ENCODE data around the gene MTFR1L.
A peak's percentile ranks its signal among the peaks of the same experiment; 100 is the strongest.

The MTFR1L gene

GRCh38 chr1:25814549-25815087, 5.1 kb upstream of the MTFR1L start:
- no peak overlapping the region for H3K4me3 ChIP-seq (ENCODE audit: insufficient read depth, low read depth, low read length, poor library complexity, severe bottlenecking)
- no peak for DNase-seq
- H3K27me3 ChIP-seq (replicated peaks; ENCODE audit: control insufficient read depth, insufficient read depth, low read length, poor library complexity, severe bottlenecking), result no peaks in the 10 kb centered on the region
- peaks cover 14% of the 10 kb centered on the region for H3K4me1 ChIP-seq (ENCODE audit: control insufficient read depth, insufficient read depth, low read length, poor library complexity, severe bottlenecking)
- no peak overlapping the region for H3K27ac ChIP-seq (ENCODE audit: insufficient read depth, low read length, poor library complexity, severe bottlenecking)
- no peaks in the 10 kb centered on the region for H3K9me3 ChIP-seq (ENCODE audit: control insufficient read depth, low read length)
- H3K36me3 ChIP-seq (ENCODE audit: control insufficient read depth, insufficient read depth, low read length), result peaks cover 14% of the 10 kb centered on the region

- H3K4me3 ChIP-seq (ENCODE audit: insufficient read depth, low read depth, low read length, poor library complexity, severe bottlenecking), result no peak overlapping the region
- H3K4me1 ChIP-seq (ENCODE audit: control insufficient read depth, insufficient read depth, low read length, poor library complexity, severe bottlenecking), result peaks cover 15% of the 10 kb centered on the region
- H3K36me3 ChIP-seq (ENCODE audit: control insufficient read depth, insufficient read depth, low read length), result peaks cover 10% of the 10 kb centered on the region
- H3K9me3 ChIP-seq (ENCODE audit: control insufficient read depth, low read length), result no peaks in the 10 kb centered on the region
- H3K27me3 ChIP-seq (replicated peaks; ENCODE audit: control insufficient read depth, insufficient read depth, low read length, poor library complexity, severe bottlenecking), result no peaks in the 10 kb centered on the region
- no peak for DNase-seq
- no peak overlapping the region for H3K27ac ChIP-seq (ENCODE audit: insufficient read depth, low read length, poor library complexity, severe bottlenecking)
Observed at GRCh38 chr1:25815208-25816111, 4.3 kb upstream of the MTFR1L start.

- Histone ChIP-seq H3K27ac (ENCODE audit: insufficient read depth, low read length, poor library complexity, severe bottlenecking) (no peak overlapping the region), H3K36me3 (ENCODE audit: control insufficient read depth, insufficient read depth, low read length) (peaks cover 10% of the 10 kb centered on the region)
Observed at GRCh38 chr1:25816112-25816718, 3.5 kb upstream of the MTFR1L start.

GRCh38 chr1:25817840-25818501, 1.8 kb upstream of the MTFR1L start:
- Histone ChIP-seq H3K27me3 (replicated peaks; ENCODE audit: control insufficient read depth, insufficient read depth, low read length, poor library complexity, severe bottlenecking) (no peaks in the 10 kb centered on the region), H3K36me3 (ENCODE audit: control insufficient read depth, insufficient read depth, low read length) (peaks cover 10% of the 10 kb centered on the region), H3K27ac (ENCODE audit: insufficient read depth, low read length, poor library complexity, severe bottlenecking) (no peak overlapping the region), H3K9me3 (ENCODE audit: control insufficient read depth, low read length) (no peaks in the 10 kb centered on the region), H3K4me1 (ENCODE audit: control insufficient read depth, insufficient read depth, low read length, poor library complexity, severe bottlenecking) (peaks cover 24% of the 10 kb centered on the region), H3K4me3 (ENCODE audit: insufficient read depth, low read depth, low read length, poor library complexity, severe bottlenecking) (no peak overlapping the region)
- DNase-seq, result no peak

More at GRCh38 chr1:25816112-25816718, 3.5 kb upstream of the MTFR1L start:
- DNase-seq, result no peak
- Histone ChIP-seq H3K9me3 (ENCODE audit: control insufficient read depth, low read length) (no peaks in the 10 kb centered on the region), H3K4me1 (ENCODE audit: control insufficient read depth, insufficient read depth, low read length, poor library complexity, severe bottlenecking) (peaks cover 16% of the 10 kb centered on the region), H3K4me3 (ENCODE audit: insufficient read depth, low read depth, low read length, poor library complexity, severe bottlenecking) (no peak overlapping the region), H3K27me3 (replicated peaks; ENCODE audit: control insufficient read depth, insufficient read depth, low read length, poor library complexity, severe bottlenecking) (no peaks in the 10 kb centered on the region)

GRCh38 chr1:25818569-25818968, 1.2 kb upstream of the MTFR1L start:
- Histone ChIP-seq H3K4me1 (ENCODE audit: control insufficient read depth, insufficient read depth, low read length, poor library complexity, severe bottlenecking) (peaks cover 24% of the 10 kb centered on the region), H3K9me3 (ENCODE audit: control insufficient read depth, low read length) (no peaks in the 10 kb centered on the region), H3K4me3 (ENCODE audit: insufficient read depth, low read depth, low read length, poor library complexity, severe bottlenecking) (no peak overlapping the region), H3K27me3 (replicated peaks; ENCODE audit: control insufficient read depth, insufficient read depth, low read length, poor library complexity, severe bottlenecking) (no peaks in the 10 kb centered on the region), H3K27ac (ENCODE audit: insufficient read depth, low read length, poor library complexity, severe bottlenecking) (no peak overlapping the region), H3K36me3 (ENCODE audit: control insufficient read depth, insufficient read depth, low read length) (peaks cover 10% of the 10 kb centered on the region)
- DNase-seq, result no peak

GRCh38 chr1:25820247-25821111, 725 bp downstream of the MTFR1L start:
- Histone ChIP-seq H3K27me3 (replicated peaks; ENCODE audit: control insufficient read depth, insufficient read depth, low read length, poor library complexity, severe bottlenecking) (no peaks in the 10 kb centered on the region), H3K9me3 (ENCODE audit: control insufficient read depth, low read length) (no peaks in the 10 kb centered on the region), H3K4me1 (ENCODE audit: control insufficient read depth, insufficient read depth, low read length, poor library complexity, severe bottlenecking) (peaks cover 24% of the 10 kb centered on the region), H3K36me3 (ENCODE audit: control insufficient read depth, insufficient read depth, low read length) (peaks cover 3% of the 10 kb centered on the region), H3K4me3 (ENCODE audit: insufficient read depth, low read depth, low read length, poor library complexity, severe bottlenecking) (peak overlapping the region; percentile 78), H3K27ac (ENCODE audit: insufficient read depth, low read length, poor library complexity, severe bottlenecking) (peak overlapping the region; percentile 80)
- peak; percentile 47 to 54 (median 53) for DNase-seq

GRCh38 chr1:25821112-25821476, 1.3 kb downstream of the MTFR1L start:
- Histone ChIP-seq H3K27ac (ENCODE audit: insufficient read depth, low read length, poor library complexity, severe bottlenecking) (peak overlapping the region; percentile 80), H3K4me1 (ENCODE audit: control insufficient read depth, insufficient read depth, low read length, poor library complexity, severe bottlenecking) (peaks cover 24% of the 10 kb centered on the region), H3K27me3 (replicated peaks; ENCODE audit: control insufficient read depth, insufficient read depth, low read length, poor library complexity, severe bottlenecking) (no peaks in the 10 kb centered on the region)

GRCh38 chr1:25821630-25822091, 1.9 kb downstream of the MTFR1L start:
- Histone ChIP-seq H3K27me3 (replicated peaks; ENCODE audit: control insufficient read depth, insufficient read depth, low read length, poor library complexity, severe bottlenecking) (no peaks in the 10 kb centered on the region), H3K4me1 (ENCODE audit: control insufficient read depth, insufficient read depth, low read length, poor library complexity, severe bottlenecking) (peaks cover 24% of the 10 kb centered on the region)

More at GRCh38 chr1:25821112-25821476, 1.3 kb downstream of the MTFR1L start:
- Histone ChIP-seq H3K4me3 (ENCODE audit: insufficient read depth, low read depth, low read length, poor library complexity, severe bottlenecking) (peak overlapping the region; percentile 78), H3K36me3 (ENCODE audit: control insufficient read depth, insufficient read depth, low read length) (peaks cover 2% of the 10 kb centered on the region), H3K9me3 (ENCODE audit: control insufficient read depth, low read length) (no peaks in the 10 kb centered on the region)
- DNase-seq, result no peak

GRCh38 chr1:25825605-25826004, 5.9 kb downstream of the MTFR1L start:
- H3K36me3 ChIP-seq (ENCODE audit: control insufficient read depth, insufficient read depth, low read length), result peaks cover 42% of the 10 kb centered on the region
- peaks cover 13% of the 10 kb centered on the region for H3K4me1 ChIP-seq (ENCODE audit: control insufficient read depth, insufficient read depth, low read length, poor library complexity, severe bottlenecking)
- H3K4me3 ChIP-seq (ENCODE audit: insufficient read depth, low read depth, low read length, poor library complexity, severe bottlenecking), result no peak overlapping the region
- DNase-seq, result no peak
- no peaks in the 10 kb centered on the region for H3K9me3 ChIP-seq (ENCODE audit: control insufficient read depth, low read length)
- H3K27ac ChIP-seq (ENCODE audit: insufficient read depth, low read length, poor library complexity, severe bottlenecking), result no peak overlapping the region
- H3K27me3 ChIP-seq (replicated peaks; ENCODE audit: control insufficient read depth, insufficient read depth, low read length, poor library complexity, severe bottlenecking), result no peaks in the 10 kb centered on the region

More at GRCh38 chr1:25821630-25822091, 1.9 kb downstream of the MTFR1L start:
- H3K4me3 ChIP-seq (ENCODE audit: insufficient read depth, low read depth, low read length, poor library complexity, severe bottlenecking), result no peak overlapping the region
- peaks cover 8% of the 10 kb centered on the region for H3K36me3 ChIP-seq (ENCODE audit: control insufficient read depth, insufficient read depth, low read length)
- H3K27ac ChIP-seq (ENCODE audit: insufficient read depth, low read length, poor library complexity, severe bottlenecking), result no peak overlapping the region
- DNase-seq, result no peak
- H3K9me3 ChIP-seq (ENCODE audit: control insufficient read depth, low read length), result no peaks in the 10 kb centered on the region

All from effector memory CD4-positive, alpha-beta T cell (primary cell).